Retinal pigment epithelial cell (primary cell): Measurements from ENCODE around the gene ANTXR2.
A peak's percentile ranks its signal among the peaks of the same experiment; 100 is the strongest.

Source experiments
- DNase-seq: peaks from one replicate; pipeline ENCODE4 v3.0.0-alpha.2; 2010; ENCODE audit warnings: low read depth
- H3K4me3 ChIP-seq: 2 replicates; pipeline ENCODE4 v1.5.1; 2011; ENCODE audit warnings: mild to moderate bottlenecking, low read length, control low read depth, moderate library complexity
- CTCF ChIP-seq: conservative IDR thresholded peaks from 2 replicates; pipeline ENCODE4 v1.5.1; 2011; ENCODE audit warnings: low read depth, low read length, control low read depth, inconsistent platforms

The ANTXR2 gene

GRCh38 chr4:80070880-80071603, 2.0 kb downstream of the ANTXR2 start:
- peak overlapping the region; percentile 82 for H3K4me3 ChIP-seq
- DNase-seq = no peak
- no peak for TF ChIP-seq CTCF

GRCh38 chr4:80069837-80070731, 2.9 kb downstream of the ANTXR2 start:
- no peak overlapping the region for H3K4me3 ChIP-seq
- DNase-seq = no peak
- no peak for TF ChIP-seq CTCF

- no peak overlapping the region for H3K4me3 ChIP-seq
- TF ChIP-seq CTCF = no peak
- no peak for DNase-seq
Measured at GRCh38 chr4:80069108-80069836, 3.8 kb downstream of the ANTXR2 start.

- no peak for TF ChIP-seq CTCF
- no peak overlapping the region for H3K4me3 ChIP-seq
- DNase-seq = no peak
Measured at GRCh38 chr4:80065601-80066000, 7.4 kb downstream of the ANTXR2 start.

- no peak overlapping the region for H3K4me3 ChIP-seq
- TF ChIP-seq CTCF = no peak
- DNase-seq = no peak
Measured at GRCh38 chr4:80062527-80062926, 10.5 kb downstream of the ANTXR2 start.

GRCh38 chr4:80060804-80061203, 12.2 kb downstream of the ANTXR2 start:
- no peak for TF ChIP-seq CTCF
- H3K4me3 ChIP-seq = no peak overlapping the region
- no peak for DNase-seq
